Endothelial cell of umbilical vein (primary cell): ENCODE measurements around the gene ADARB2. TPM values are rescaled to one million over a fixed set of nuclear protein-coding genes. Genes with fewer than 3 reads are reported as not detected.

Experiments
- BruUV-seq: library from RNA; stranded (reverse); fragments of 400-500 nt; replicated peaks from 2 replicates; lab custom pipeline; 2021; lab: Mats Ljungman, UMichigan
- CTCF ChIA-PET: fragments of 300-600, 350-600 bp; sonication (Branson Sonifier 250); formaldehyde crosslinking; loops from one replicate; lab custom pipeline; 2021; ENCODE audit warnings: antibody characterized with exemption, inconsistent platforms; lab: Charles Lee
- POLR2A ChIA-PET: fragments of 300-600, 350-600 bp; sonication (Branson Sonifier 250); formaldehyde crosslinking; loops from one replicate; lab custom pipeline; 2021; ENCODE audit warnings: antibody characterized with exemption, inconsistent platforms; lab: Charles Lee
- DNase-seq: peaks from one replicate; pipeline ENCODE4 v3.0.0-alpha.2; 2011; ENCODE audit warnings: low read depth, low spot score
- FAIRE-seq: peaks from 2 replicates; lab custom pipeline; 2011; peaks lifted over from hg19 to GRCh38; lab: Jason Lieb, UNC
- H2AFZ ChIP-seq: 2 replicates; pipeline ENCODE4 v1.6.0; 2012; ENCODE audit warnings: low read depth, low read length, control low read depth, inconsistent platforms
- H3K27ac ChIP-seq: 2 replicates; pipeline ENCODE4 v1.5.1; 2011; ENCODE audit warnings: low read depth, mild to moderate bottlenecking, control low read depth, low read length, moderate library complexity; ENCODE audit not compliant: insufficient read depth
- H3K27me3 ChIP-seq, 2 experiments: 2 replicates each; pipeline versions ENCODE4 v1.6.0 to v1.6.1; 2011; ENCODE audit warnings: low read length in 2 of 2, mixed read lengths in 1 of 2; ENCODE audit not compliant: control insufficient read depth in 2 of 2, insufficient read depth in 2 of 2
- H3K36me3 ChIP-seq, 2 experiments: 2 replicates in 1 of 2; 3 replicates in 1 of 2; pipeline ENCODE4 v1.5.1; 2011; ENCODE audit warnings: low read length in 2 of 2, mild to moderate bottlenecking in 1 of 2, moderate library complexity in 1 of 2; ENCODE audit not compliant: control insufficient read depth in 2 of 2, insufficient read depth in 2 of 2; ENCODE audit errors: extremely low read depth in 1 of 2
- H3K4me1 ChIP-seq: 3 replicates; pipeline ENCODE4 v1.5.1; 2011; ENCODE audit warnings: mild to moderate bottlenecking, low read length; ENCODE audit not compliant: control insufficient read depth, insufficient read depth; ENCODE audit errors: extremely low read depth
- H3K4me2 ChIP-seq: 2 replicates; pipeline ENCODE4 v1.6.1; 2011; ENCODE audit warnings: low read length, control low read depth, mixed read lengths; ENCODE audit not compliant: insufficient read depth
- H3K4me3 ChIP-seq, 3 experiments: fragments of 200-600 bp in 1 of 3; sonication (generic), shearing (Covaris generic) in 1 of 3; replicated peaks in 1 of 3; 2 replicates each; pipeline ENCODE4 v1.5.1; 2011 to 2016; ENCODE audit warnings: control low read depth in 3 of 3, low read length in 3 of 3, mild to moderate bottlenecking in 2 of 3, inconsistent platforms in 1 of 3, low read depth in 1 of 3, moderate library complexity in 1 of 3; ENCODE audit not compliant: insufficient read depth in 1 of 3
- H3K79me2 ChIP-seq: 2 replicates; pipeline ENCODE4 v1.6.0; 2012; ENCODE audit warnings: low read length, inconsistent platforms; ENCODE audit not compliant: control insufficient read depth, insufficient read depth
- H3K9ac ChIP-seq: replicated peaks from 2 replicates; pipeline ENCODE3; 2011; ENCODE audit warnings: low read length, control low read depth; ENCODE audit not compliant: insufficient read depth; ENCODE audit errors: extremely low read depth
- H3K9me1 ChIP-seq: replicated peaks from 3 replicates; pipeline ENCODE4 v1.6.0; 2011; ENCODE audit warnings: mild to moderate bottlenecking, low read length; ENCODE audit not compliant: control insufficient read depth, insufficient read depth; ENCODE audit errors: extremely low read depth
- H3K9me3 ChIP-seq: replicated peaks from 2 replicates; pipeline ENCODE4 v1.5.1; 2012; ENCODE audit warnings: low read length, inconsistent platforms; ENCODE audit not compliant: control insufficient read depth, insufficient read depth
- H4K20me1 ChIP-seq: replicated peaks from 2 replicates; pipeline ENCODE3; 2011; ENCODE audit warnings: mild to moderate bottlenecking, low read length; ENCODE audit not compliant: control insufficient read depth, insufficient read depth; ENCODE audit errors: extremely low read depth
- CTCF ChIP-seq, 2 donors: IDR thresholded peaks; 1 replicate in 1 of 2; 2 replicates in 1 of 2; pipeline ENCODE4 v1.5.1; 2011; ENCODE audit warnings: low read length in 2 of 2, mild to moderate bottlenecking in 2 of 2, moderate library complexity in 2 of 2, control low read depth in 1 of 2, inconsistent platforms in 1 of 2, low read depth in 1 of 2; ENCODE audit not compliant: insufficient read depth in 1 of 2; ENCODE audit errors: extremely low read depth in 1 of 2
- EZH2 ChIP-seq: IDR thresholded peaks from 2 replicates; pipeline ENCODE4 v1.6.1; 2012; ENCODE audit warnings: borderline replicate concordance, low read depth, mild to moderate bottlenecking, moderate library complexity, low read length, inconsistent platforms; ENCODE audit not compliant: severe bottlenecking
- FOS ChIP-seq: IDR thresholded peaks from 2 replicates; pipeline ENCODE4 v1.6.1; 2011; ENCODE audit warnings: mild to moderate bottlenecking, low read length, moderate library complexity, borderline replicate concordance; ENCODE audit not compliant: insufficient read depth
- JUN ChIP-seq: IDR thresholded peaks from 2 replicates; pipeline ENCODE4 v1.6.1; 2011; ENCODE audit warnings: borderline replicate concordance, low read depth; ENCODE audit not compliant: insufficient read length, insufficient read depth
- POLR2A ChIP-seq: IDR thresholded peaks from 2 replicates; pipeline ENCODE4 v1.6.1; 2012; ENCODE audit warnings: low read depth, mild to moderate bottlenecking, control low read depth, low read length
- POLR2AphosphoS5 ChIP-seq: IDR thresholded peaks from 2 replicates; pipeline ENCODE4 v1.6.1; 2012; ENCODE audit warnings: low read depth, mild to moderate bottlenecking, control low read depth, low read length, moderate library complexity; ENCODE audit not compliant: insufficient read depth
- dilution Hi-C: fragments of 300-500 bp; cut with MboI; formaldehyde crosslinking; loops from one replicate; pipeline ENCODE4 v1.15.0; 2019; ENCODE audit warnings: low sequenced_read_pairs; ENCODE audit not compliant: extremely low pct_ligation_motif_present
- intact Hi-C: fragments of 100-400 bp; cut with micrococcal nuclease; formaldehyde crosslinking; loops from one replicate; pipeline ENCODE4 v1.10.0; 2022
- polyA plus RNA-seq, 4 experiments: library from polyadenylated mRNA; depleted of rRNA in 3 of 4; stranded (reverse) in 3 of 4; unstranded in 1 of 4; fragments of >200 nt; gene quantifications; 2 replicates each; pipeline versions ENCODE4 v1.2.1 to v1.2.3, GENCODE V29; 2011 to 2012; ENCODE audit warnings: missing spikeins in 1 of 4
- total RNA-seq: library from RNA; stranded (reverse); gene quantifications from 2 replicates; pipeline ENCODE4 v1.2.3, GENCODE V29; 2021

The ADARB2 gene
- total and polyA plus RNA-seq, 2 donors (not counting 3 experiments of a cell fraction or from before 2014, with no cell fraction given): not detected

- ChIA-PET CTCF (no interaction called here), POLR2A (no interaction called here)
- FAIRE-seq: no peak
- H3K9me3 ChIP-seq: peaks cover 13% of the 10 kb centered on the region
- no peaks in the 10 kb centered on the region for H4K20me1 ChIP-seq
- no peak overlapping the region for H3K27ac ChIP-seq
- H3K36me3 ChIP-seq: no peaks in the 10 kb centered on the region
- no peaks in the 10 kb centered on the region for H3K27me3 ChIP-seq
- H2AFZ ChIP-seq: no peak overlapping the region
- no peaks in the 10 kb centered on the region for H3K79me2 ChIP-seq
- H3K4me3 ChIP-seq: no peak overlapping the region
- no TSS peak for BruUV-seq
- H3K4me1 ChIP-seq: no peaks in the 10 kb centered on the region
- intact Hi-C loops: no loop called here
- no peak for DNase-seq
- TF ChIP-seq JUN (no peak), POLR2A (no peak), POLR2AphosphoS5 (no peak)
- H3K9me1 ChIP-seq: no peaks in the 10 kb centered on the region
- no peak overlapping the region for H3K4me2 ChIP-seq
- dilution Hi-C loops: no loop called here
- H3K9ac ChIP-seq: no peak overlapping the region
Observed at GRCh38 chr10:1632141-1632540, 105.2 kb downstream of the ADARB2 start.

GRCh38 chr10:1631282-1631681, 106.0 kb downstream of the ADARB2 start:
- DNase-seq (no peak), FAIRE-seq (no peak)
- Histone ChIP-seq H3K4me1 (no peaks in the 10 kb centered on the region), H3K4me2 (no peak overlapping the region), H3K36me3 (no peaks in the 10 kb centered on the region), H4K20me1 (no peaks in the 10 kb centered on the region), H3K27ac (no peak overlapping the region), H3K27me3 (no peaks in the 10 kb centered on the region), H3K4me3 (no peak overlapping the region), H2AFZ (no peak overlapping the region), H3K79me2 (no peaks in the 10 kb centered on the region), H3K9me1 (no peaks in the 10 kb centered on the region), H3K9me3 (peaks cover 15% of the 10 kb centered on the region), H3K9ac (no peak overlapping the region)
- no peak for TF ChIP-seq POLR2A
- no peak for TF ChIP-seq JUN
- no peak for TF ChIP-seq CTCF (IDR thresholded peaks at IDR 0.05; ENCODE audit: extremely low read depth in 1 of 2, insufficient read depth in 1 of 2, low read depth in 1 of 2, low read length in 2 of 2)
- no peak for TF ChIP-seq EZH2
- TF ChIP-seq FOS: no peak
- intact Hi-C loops: no loop called here
- dilution Hi-C loops: no loop called here
- ChIA-PET POLR2A (no interaction called here), CTCF (no interaction called here)
- no TSS peak for BruUV-seq
